Measurements from ENCODE around the gene KRTAP22-1. TPM values are rescaled to one million over a fixed set of nuclear protein-coding genes. Genes with fewer than 3 reads are reported as not detected.

The KRTAP22-1 gene
- total and polyA plus RNA-seq, 2 of the 4 experiments (the other 2 are of a cell fraction) = not detected

- H3K4me3 ChIP-seq (ENCODE audit: insufficient read depth, low read depth, low read length) = no peak overlapping the region
- H3K4me2 ChIP-seq (ENCODE audit: low read depth, low read length) = no peak overlapping the region
- no peak overlapping the region for H4K8ac ChIP-seq (ENCODE audit: low read depth in 2 of 2, low read length in 2 of 2)
- no peak overlapping the region for H3K4ac ChIP-seq (ENCODE audit: low read depth, low read length)
- in situ Hi-C loops (cut with MboI; ENCODE audit: low sequenced_read_pairs) (no loop called here), dilution Hi-C loops (cut with HindIII; ENCODE audit: low sequenced_read_pairs, unreplicated experiment) (no loop called here), intact Hi-C loops (cut with micrococcal nuclease) (no loop called here)
- H3K14ac ChIP-seq (replicated peaks; ENCODE audit: low read depth, low read length) = no peak overlapping the region
- H4K5ac ChIP-seq (ENCODE audit: low read depth, low read length) = no peak overlapping the region
- CTCF ChIA-PET = no interaction called here
- ATAC-seq (ENCODE audit: low read depth) = no peak
- no peak overlapping the region for H2BK20ac ChIP-seq (ENCODE audit: low read depth, low read length)
- no peak overlapping the region for H2AK5ac ChIP-seq (ENCODE audit: low read depth, low read length)
- 21% methylated on average over 2 of the region's 4 CpGs; no CpG with 5 or more reads in 1 of the 2 experiments for WGBS, 2 experiments (ENCODE audit: extremely low coverage in 2 of 2, insufficient read length in 1 of 2)
- H2BK5ac ChIP-seq (ENCODE audit: low read depth, low read length, poor library complexity, severe bottlenecking) = no peak overlapping the region
- H2AFZ ChIP-seq (replicated peaks; ENCODE audit: low read length, poor library complexity) = no peak overlapping the region
- TF ChIP-seq MXI1 (IDR thresholded peaks at IDR 0.05; ENCODE audit: borderline replicate concordance, low read depth, low read length) (no peak), RCOR1 (IDR thresholded peaks at IDR 0.05; ENCODE audit: insufficient replicate concordance, low read length) (no peak), MAZ (IDR thresholded peaks at IDR 0.05; ENCODE audit: borderline replicate concordance, low read depth, low read length) (no peak), CTCF (conservative IDR thresholded peaks at IDR 0.05; ENCODE audit: low read depth, low read length) (no peak), RAD21 (IDR thresholded peaks at IDR 0.05; ENCODE audit: low read length) (no peak), NFE2L2 (IDR thresholded peaks at IDR 0.05; ENCODE audit: low read depth, low read length) (no peak), CHD1 (IDR thresholded peaks at IDR 0.05; ENCODE audit: low read depth, low read length) (no peak), MAFK (IDR thresholded peaks at IDR 0.05; ENCODE audit: low read depth, low read length) (no peak), POLR2A (IDR thresholded peaks at IDR 0.05; ENCODE audit: low read depth, low read length) (no peak), RFX5 (IDR thresholded peaks at IDR 0.05; ENCODE audit: low read depth, low read length) (no peak)
- H3K36me3 ChIP-seq (ENCODE audit: control insufficient read depth, insufficient read depth, low read length) = no peaks in the 10 kb centered on the region
- no peaks in the 10 kb centered on the region for H4K20me1 ChIP-seq (ENCODE audit: insufficient read depth, low read length)
- no peak overlapping the region for H3K23ac ChIP-seq (ENCODE audit: low read depth, low read length)
- peaks cover 19% of the 10 kb centered on the region for H3K9me3 ChIP-seq (ENCODE audit: control insufficient read depth, insufficient read depth, low read length)
- POLR2A ChIA-PET (ENCODE audit: unreplicated experiment) = no interaction called here
- no peak overlapping the region for H3K18ac ChIP-seq (ENCODE audit: low read depth, low read length)
- H2BK120ac ChIP-seq (ENCODE audit: low read depth, low read length) = no peak overlapping the region
- no peak overlapping the region for H2BK15ac ChIP-seq (ENCODE audit: low read depth, low read length)
- H3K27ac ChIP-seq (ENCODE audit: insufficient read depth, low read length) = no peak overlapping the region
- H3K9me1 ChIP-seq (ENCODE audit: insufficient read depth, low read length) = no peaks in the 10 kb centered on the region
- no peak overlapping the region for H4K91ac ChIP-seq (ENCODE audit: insufficient read depth, low read depth, low read length)
- no TSS peak for BruUV-seq (replicated peaks)
- H3K27me3 ChIP-seq (ENCODE audit: control insufficient read depth, insufficient read depth, low read length) = no peaks in the 10 kb centered on the region
- no peak overlapping the region for H3K9ac ChIP-seq (ENCODE audit: low read depth, low read length)
- H3K79me1 ChIP-seq (ENCODE audit: low read depth in 1 of 2, low read length in 2 of 2) = no peaks in the 10 kb centered on the region
- H3K56ac ChIP-seq (ENCODE audit: extremely low read depth, insufficient read depth, low read length) = no peak overlapping the region
- DNase-seq = no peak
- H3K4me1 ChIP-seq (ENCODE audit: control insufficient read depth, insufficient read depth, low read length) = no peaks in the 10 kb centered on the region
- H2AK9ac ChIP-seq (replicated peaks; ENCODE audit: low read depth, low read length, poor library complexity) = no peak overlapping the region
Observed at GRCh38 chr21:30625449-30626165, 24.7 kb downstream of the KRTAP22-1 start.

All from IMR-90 (cell line).